ENCODE results near the gene ANKRD24.
"Not testable (repeated sequence)": the region's sequence is repeated elsewhere in the genome, so short reads cannot be mapped to it uniquely, and the experiment has no call there.

The ANKRD24 gene

DNA sequence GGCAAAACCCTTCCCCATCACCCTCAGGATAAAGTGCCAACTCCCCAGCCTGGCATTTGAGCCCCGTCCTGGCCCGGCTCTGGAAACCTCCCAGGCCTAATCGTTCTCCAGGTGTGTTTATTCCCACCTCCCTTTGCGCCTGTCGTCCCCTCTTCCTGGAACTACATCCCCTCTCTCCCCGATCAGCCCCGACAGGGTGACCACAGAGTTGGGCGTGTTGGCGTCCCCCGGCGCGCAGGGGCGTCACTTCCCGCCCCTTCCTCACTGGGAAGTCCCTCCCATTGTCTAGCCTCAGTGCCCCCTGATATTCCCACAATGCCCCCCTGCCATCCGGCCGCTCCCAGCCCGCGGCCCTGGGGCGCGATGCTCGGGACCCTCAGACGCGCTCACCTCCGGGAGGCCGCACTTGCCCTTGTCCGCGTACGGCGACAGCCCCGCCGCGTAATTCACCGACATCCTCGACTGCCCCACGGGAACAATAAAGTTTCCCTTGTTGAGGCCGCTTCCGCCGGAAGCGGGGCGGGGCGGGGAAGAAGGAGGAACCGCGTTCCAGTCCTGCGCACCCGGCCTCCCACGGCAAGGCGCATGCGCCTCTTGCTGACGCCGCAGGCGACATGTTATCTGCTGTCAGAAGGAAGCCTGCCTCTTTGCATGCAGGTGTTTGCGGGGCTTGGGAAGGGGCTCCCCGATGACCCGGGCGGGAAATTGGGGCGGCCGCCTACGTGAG is at the start of gene ANKRD24, which contains the start of gene SIRT6:
Gene ANKRD24 (plus strand): TSS at position 606 of the 727 bp plus-strand sequence. CDS start 3,737 bp downstream, outside the sequence.
Gene SIRT6 (minus strand): TSS at position 480 of the 727 bp plus-strand sequence. CDS start 24 bp downstream, at position 456.
- peak; percentile 93 for DNase-seq

- no peak for DNase-seq
These were observed 48.1 kb upstream of the ANKRD24 start for GRCh38 chr19:4134351-4134750.

GRCh38 chr19:4135386-4135785 is 47.1 kb upstream of the ANKRD24 start:
- not testable (repeated sequence) for DNase-seq

GRCh38 chr19:4136680-4137088 is 45.8 kb upstream of the ANKRD24 start:
- no peak for DNase-seq

- DNase-seq, result no peak
These were observed 44.0 kb upstream of the ANKRD24 start for GRCh38 chr19:4138445-4138844.

GRCh38 chr19:4139614-4140236 is 42.8 kb upstream of the ANKRD24 start:
- no peak for DNase-seq

GRCh38 chr19:4140237-4140711 is 42.2 kb upstream of the ANKRD24 start:
- DNase-seq, result no peak

GRCh38 chr19:4142916-4143315 is 39.6 kb upstream of the ANKRD24 start:
- not testable (repeated sequence) for DNase-seq

DNA sequence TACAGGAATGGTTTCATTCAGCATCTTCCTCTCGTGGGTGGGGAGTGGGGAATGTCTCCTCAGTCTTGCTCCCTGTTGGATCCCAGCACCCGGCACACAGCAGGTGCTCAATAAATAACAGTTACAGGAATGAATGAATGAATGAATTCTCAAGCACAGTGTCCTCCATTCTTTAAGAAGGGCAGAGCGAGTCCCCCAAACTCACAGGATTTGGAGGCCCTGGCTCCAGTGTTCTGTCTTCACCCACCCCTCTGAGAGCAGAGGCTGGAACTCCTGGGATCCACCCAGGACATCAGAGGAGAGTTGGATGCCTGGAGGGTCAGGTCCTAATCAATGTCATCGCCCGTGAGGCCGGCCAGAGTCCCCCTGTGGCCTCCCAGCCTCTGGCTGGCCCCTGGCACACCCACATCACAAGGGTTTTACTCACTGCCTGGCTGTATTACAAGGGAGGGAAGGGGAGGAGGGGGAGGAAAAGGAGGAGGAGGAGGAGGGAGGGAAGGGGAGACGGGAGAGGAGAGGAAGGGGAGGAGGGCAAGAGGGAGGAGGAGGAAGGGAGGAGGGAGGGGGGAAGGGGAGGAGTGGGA is 37.7 kb upstream of the ANKRD24 start:
- DNase-seq, result no peak

DNA sequence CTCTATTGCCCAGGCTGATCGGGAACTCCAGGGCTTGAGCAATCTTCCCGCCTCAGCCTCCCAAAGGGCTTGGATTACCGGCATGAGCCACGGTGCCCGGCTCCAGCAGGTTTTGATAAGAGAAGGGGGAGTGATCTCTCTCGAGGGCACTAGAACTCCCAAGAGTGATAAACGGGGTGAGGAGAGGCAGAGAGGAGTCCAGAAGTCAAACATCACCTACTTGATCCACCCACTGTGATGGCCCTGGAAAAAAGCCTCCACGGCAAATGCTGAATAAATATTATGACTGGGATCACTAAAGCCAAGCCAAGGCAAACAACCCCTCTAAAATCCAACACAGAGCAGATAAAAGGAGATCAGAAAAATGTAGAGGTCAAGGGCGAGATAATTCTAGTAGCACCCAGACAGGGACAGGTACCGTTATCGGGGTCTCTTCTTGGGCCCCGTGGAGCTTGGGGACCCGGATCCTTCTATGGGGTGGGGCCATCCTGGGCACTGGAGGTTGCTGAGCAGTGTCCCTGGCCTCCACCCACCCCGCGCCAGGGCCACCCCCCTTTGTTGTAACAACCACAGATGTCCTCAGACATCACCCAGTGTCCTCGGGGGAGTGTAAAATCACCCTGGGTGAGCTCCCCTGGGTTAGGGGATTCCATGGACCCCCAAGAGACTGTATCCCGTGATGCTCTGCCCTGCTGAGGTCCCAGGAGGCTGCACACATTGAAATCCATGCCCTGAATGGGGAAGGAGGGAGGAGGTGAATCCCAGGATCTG is 32.8 kb upstream of the ANKRD24 start:
- DNase-seq, result no peak

DNA sequence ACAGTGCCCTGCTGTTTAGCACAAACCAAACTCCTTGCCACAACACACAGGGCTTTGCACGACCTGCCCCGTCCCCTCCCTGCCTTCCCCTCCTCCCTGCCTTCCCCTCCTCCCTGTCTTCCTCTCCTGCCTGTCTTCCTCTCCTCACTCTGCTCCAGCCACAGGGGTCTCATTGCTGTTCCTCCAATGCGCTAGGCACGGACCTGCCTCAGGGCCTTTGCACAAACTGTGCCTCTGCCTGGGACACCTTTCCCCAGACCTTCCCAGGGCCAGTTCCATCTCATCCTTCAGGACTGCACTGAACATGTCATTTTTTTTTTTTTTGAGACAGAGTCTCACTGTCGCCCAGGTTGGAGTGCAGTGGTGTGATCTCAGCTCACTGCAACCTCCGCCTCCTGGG is 30.9 kb upstream of the ANKRD24 start:
- DNase-seq, result no peak

DNA sequence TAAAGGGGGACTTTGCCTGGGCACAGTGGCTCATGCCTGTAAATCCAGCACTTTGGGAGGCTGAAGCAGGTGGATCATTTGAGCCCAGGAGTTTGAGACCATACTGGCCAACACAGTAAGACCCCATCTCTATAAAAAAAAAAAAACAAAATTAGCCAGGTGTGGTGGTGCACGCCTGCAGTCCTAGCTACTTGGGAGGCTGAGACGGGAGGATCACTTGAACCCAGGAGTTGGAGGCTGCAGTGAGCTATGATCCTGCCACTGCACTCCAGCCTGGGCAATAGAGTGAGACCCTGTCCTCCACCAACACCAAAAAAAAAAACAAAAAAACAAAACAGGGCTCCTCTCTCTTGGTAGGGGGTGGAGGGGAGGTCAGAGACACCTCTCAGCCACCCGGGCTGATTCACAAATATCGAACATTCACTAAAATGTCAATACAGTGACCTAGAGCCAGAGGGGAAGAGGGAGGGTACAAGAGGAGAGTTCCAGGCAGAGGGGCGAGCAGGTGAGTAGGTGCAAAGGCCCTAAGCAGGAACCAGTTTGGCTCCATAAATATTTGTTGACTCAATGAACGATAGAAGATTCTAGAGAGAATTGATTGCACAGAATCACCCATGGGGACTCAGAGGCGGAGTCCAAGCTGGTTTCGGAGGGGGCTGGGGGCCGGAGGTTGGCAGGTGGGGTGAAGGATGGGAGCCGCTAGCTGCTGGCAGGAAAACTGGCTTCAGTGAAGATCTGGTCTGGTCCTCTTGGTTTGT is 30.1 kb upstream of the ANKRD24 start:
- DNase-seq, result no peak

DNA sequence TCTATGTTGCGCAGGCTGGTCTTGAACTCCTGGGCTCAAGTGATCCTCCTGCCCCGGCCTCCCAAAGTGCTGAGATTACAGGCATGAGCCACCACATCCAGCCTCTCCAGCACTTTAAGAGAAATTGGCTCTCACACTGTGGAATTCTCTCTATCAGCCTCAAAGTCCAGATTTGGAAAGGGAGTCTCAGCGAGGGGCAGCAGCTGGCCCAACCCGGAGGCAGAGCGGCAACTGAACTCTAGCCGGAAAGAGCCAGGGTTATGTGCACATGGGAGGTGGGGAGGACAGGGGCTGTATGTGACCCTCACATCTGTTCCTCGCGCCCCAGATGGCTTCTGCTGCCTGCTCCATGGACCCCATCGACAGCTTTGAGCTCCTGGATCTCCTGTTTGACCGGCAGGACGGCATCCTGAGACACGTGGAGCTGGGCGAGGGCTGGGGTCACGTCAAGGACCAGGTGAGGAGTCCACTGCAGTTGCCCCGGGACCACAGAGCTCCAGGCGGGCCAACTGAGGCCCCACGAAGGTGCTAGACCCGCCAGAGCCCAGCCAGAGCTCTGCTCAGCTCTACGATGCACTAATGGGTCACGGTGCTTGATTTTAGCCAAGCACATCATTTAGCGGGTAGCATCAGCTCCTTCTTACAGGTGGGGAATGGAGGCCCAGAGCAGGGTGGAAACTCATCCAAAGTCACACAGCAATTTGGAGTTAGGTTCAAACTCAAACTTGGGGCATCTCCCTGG is 27.7 kb upstream of the ANKRD24 start:
- no peak for DNase-seq

- DNase-seq, result no peak
These were observed 25.3 kb upstream of the ANKRD24 start for GRCh38 chr19:4157164-4157563.

GRCh38 chr19:4157971-4158370 is 24.5 kb upstream of the ANKRD24 start:
- not testable (repeated sequence) for DNase-seq

DNA sequence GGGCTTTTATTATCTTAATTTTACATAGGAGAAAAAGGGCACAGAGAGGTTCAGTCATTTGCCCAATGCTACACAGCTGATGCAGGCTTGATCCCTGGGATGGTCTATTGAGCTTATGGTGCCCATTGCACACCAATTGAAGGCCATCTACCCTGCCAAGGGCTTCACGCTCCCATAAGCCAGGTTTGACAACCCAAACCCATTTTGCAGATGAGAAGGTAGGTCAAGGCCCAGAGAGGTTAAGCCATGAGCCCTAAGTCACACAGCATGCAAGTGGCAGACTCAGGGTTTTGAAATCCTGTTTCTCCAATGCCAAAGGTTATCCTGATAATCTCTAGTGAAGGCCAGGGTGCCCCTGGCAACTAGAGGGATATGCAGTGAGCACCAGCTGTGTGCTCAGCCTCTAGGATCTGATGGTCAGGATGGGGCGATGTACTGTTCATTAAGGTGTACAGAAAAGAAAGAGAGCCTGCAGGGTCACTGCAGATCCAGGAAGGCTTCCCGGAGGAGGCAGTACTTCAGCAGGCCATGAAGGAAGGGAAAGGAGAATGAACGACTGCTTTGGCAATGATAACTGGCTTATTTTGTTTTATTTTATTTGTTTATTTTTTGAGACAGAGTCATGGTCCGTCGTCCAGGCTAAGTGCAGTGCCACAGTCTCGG is 20.9 kb upstream of the ANKRD24 start:
- no peak for DNase-seq

- no peak for DNase-seq
These were observed 18.2 kb upstream of the ANKRD24 start for GRCh38 chr19:4164262-4164661.

- DNase-seq, result no peak
These were observed 10.8 kb upstream of the ANKRD24 start for GRCh38 chr19:4171676-4172075.

- peak; percentile 33 for DNase-seq
These were observed 9.5 kb upstream of the ANKRD24 start for GRCh38 chr19:4172861-4173473.

DNA sequence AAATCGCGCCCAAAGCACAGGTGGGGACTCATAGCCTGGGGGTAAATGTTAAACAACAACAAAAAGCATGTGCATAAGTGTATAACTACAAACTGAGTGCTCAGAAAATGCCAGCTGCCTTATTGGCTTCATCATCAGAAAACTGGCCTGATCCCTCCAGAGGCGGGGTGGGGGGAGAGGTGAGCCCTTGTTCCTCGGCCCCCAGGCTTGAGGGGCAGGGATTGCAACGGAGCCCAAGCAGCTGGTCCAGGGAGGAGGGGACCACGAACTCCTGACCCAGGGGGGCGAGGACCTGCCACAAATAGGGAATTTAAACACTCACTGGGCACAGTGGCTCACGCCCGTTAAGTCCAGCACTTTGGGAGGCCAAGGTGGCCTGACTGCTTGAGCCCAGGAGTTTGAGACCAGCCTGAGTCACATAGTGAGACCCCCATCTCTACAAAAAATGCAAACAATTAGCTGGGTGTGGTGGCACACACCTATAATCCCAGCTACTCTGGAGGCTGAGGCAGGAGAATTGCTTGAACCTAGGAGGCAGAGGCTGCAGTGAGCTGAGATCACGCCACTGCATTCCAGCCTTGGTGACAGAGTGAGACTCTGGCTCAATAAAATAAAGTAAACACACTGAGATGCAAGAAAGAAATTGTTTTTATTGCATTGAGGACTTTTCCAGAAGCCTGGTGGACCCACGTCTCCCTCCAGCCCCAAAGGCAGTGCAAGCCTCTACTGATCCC is 8.8 kb upstream of the ANKRD24 start:
- DNase-seq, result no peak
